ENCODE results near the gene ARPP19.

- TF ChIP-seq CTCF (IDR thresholded peaks at IDR 0.05; ENCODE audit: poor library complexity): no peak
- TF ChIP-seq EZH2 (IDR thresholded peaks at IDR 0.05; ENCODE audit: borderline replicate concordance): no peak
Observed at GRCh38 chr15:52518487-52519371, 50.1 kb downstream of the ARPP19 start.

Measured in hepatocyte (in vitro differentiated cells).